Motor neuron (in vitro differentiated cells): ENCODE results near the gene GPSM3. TPM values are rescaled to one million over a fixed set of nuclear protein-coding genes. Genes with fewer than 3 reads are reported as not detected.
A peak's percentile ranks its signal among the peaks of the same experiment; 100 is the strongest.

Experiments used
- ATAC-seq, 8 experiments: fragments of 200-7000 bp; cut with Tn5 transposase; replicated peaks in 6 of 8; 2 replicates each; pipeline ENCODE4 v1.8.0; 2021; ENCODE audit warnings: mild to moderate bottlenecking in 8 of 8, moderate library complexity in 8 of 8
- H3K27ac ChIP-seq, 2 donors: fragments of 250-450 bp; sonication (Bioruptor Pico); 2 replicates each; pipeline ENCODE4 v1.9.0; 2021; ENCODE audit warnings: antibody characterized with exemption in 2 of 2, mild to moderate bottlenecking in 2 of 2, moderate library complexity in 1 of 2
- H3K4me1 ChIP-seq, 2 donors: fragments of 250-450 bp; sonication (Bioruptor Pico); replicated peaks in 1 of 2; 2 replicates each; pipeline ENCODE4 v1.6.1; 2021; ENCODE audit warnings: antibody characterized with exemption in 2 of 2, mild to moderate bottlenecking in 2 of 2, moderate library complexity in 1 of 2
- H3K4me3 ChIP-seq, 5 donors: fragments of 250-450 bp; sonication (Bioruptor Pico); 2 replicates each; pipeline ENCODE4 v1.9.0; 2021; ENCODE audit warnings: antibody characterized with exemption in 5 of 5, mild to moderate bottlenecking in 5 of 5, moderate library complexity in 4 of 5
- WGBS, 10 experiments: fragments of 450-650 bp; shearing (Covaris generic); methylation state at CpG; one replicate each; pipeline ENCODE4 v1.0.0; 2022; 5-methylcytosine and 5-hydroxymethylcytosine counted together
- in situ Hi-C, 9 experiments: fragments of 400-800 bp; cut with MboI; loops; one replicate each; pipeline ENCODE4 v1.15.0; 2021; ENCODE audit warnings: low sequenced_read_pairs in 9 of 9, low pct_unique_long_range_greater_than_20kb in 2 of 9; ENCODE audit not compliant: unreplicated experiment in 9 of 9
- total RNA-seq, 8 experiments: library from RNA; unstranded; fragments of 300-600 nt; gene quantifications; 2 replicates each; pipeline versions ENCODE4 v1.2.3 to v1.2.4, GENCODE V29; 2022

Gene GPSM3
- total RNA-seq, 8 experiments from 2014 or later = 0.60 to 7.7 (median 1.4) TPM

GRCh38 chr6:32164295-32164694 is 28.1 kb downstream of the GPSM3 start, which contains the start of gene EGFL8:
EGFL8 (plus strand) TSS chr6:32164595; CDS start chr6:32166166, 1,571 bp downstream.
- H3K27ac ChIP-seq = no peak within 1 kb of the TSS
- H3K4me3 ChIP-seq = no peak within 1 kb of the TSS
- no peaks in the 10 kb centered on the region for H3K4me1 ChIP-seq
- ATAC-seq = no peak
- in situ Hi-C loops = no loop called here

GRCh38 chr6:32163559-32164258 is 28.7 kb downstream of the GPSM3 start:
- no peak overlapping the region for H3K27ac ChIP-seq
- no peak overlapping the region for H3K4me3 ChIP-seq
- in situ Hi-C loops = no loop called here

GRCh38 chr6:32158052-32158451 is 34.4 kb downstream of the GPSM3 start:
- ATAC-seq = no peak
- in situ Hi-C loops = no loop called here
- peaks cover 7 to 10% of the 10 kb centered on the region in 2 donors for H3K4me1 ChIP-seq
- H3K27ac ChIP-seq = no peak overlapping the region
- no peak overlapping the region for H3K4me3 ChIP-seq

More at GRCh38 chr6:32163559-32164258, 28.7 kb downstream of the GPSM3 start:
- 72 to 100% (median 90%) methylated on average over 1 to 3 of the region's 7 CpGs; no CpG with 5 or more reads in 6 of the 10 experiments for WGBS, 10 experiments
- H3K4me1 ChIP-seq = no peaks in the 10 kb centered on the region
- no peak for ATAC-seq

GRCh38 chr6:32156891-32157290 is 35.6 kb downstream of the GPSM3 start:
- Histone ChIP-seq H3K4me3 (no peak overlapping the region), H3K27ac (no peak overlapping the region), H3K4me1 (peaks cover 19 to 21% of the 10 kb centered on the region in 2 donors)
- ATAC-seq = no peak
- WGBS, 10 experiments = 80 to 100% (median 84%) methylated on average over 1 to 6 of the region's 9 CpGs; no CpG with 5 or more reads in 2 of the 10 experiments
- in situ Hi-C loops = no loop called here

GRCh38 chr6:32154514-32155161 is 37.8 kb downstream of the GPSM3 start:
- Histone ChIP-seq H3K4me1 (peaks cover 24 to 28% of the 10 kb centered on the region in 2 donors), H3K4me3 (peak overlapping the region; percentile 54 to 85 (median 55)), H3K27ac (peak overlapping the region; percentile 72 to 84)
- 0 to 100% (median 0%) methylated on average over 1 to 7 of the region's 34 CpGs; no CpG with 5 or more reads in 5 of the 10 experiments for WGBS, 10 experiments
- peak; percentile 8 to 62 (median 57) for ATAC-seq
- in situ Hi-C loops = no loop called here

GRCh38 chr6:32153564-32154513 is 38.6 kb downstream of the GPSM3 start, which contains the start of gene PPT2:
PPT2 (plus strand) TSS chr6:32154141; CDS start chr6:32154595, 454 bp downstream.
- in situ Hi-C loops = no loop called here
- ATAC-seq = peak; percentile 61 to 86 (median 80)
- 0 to 3% (median 0%) methylated on average over 1 to 7 of the region's 52 CpGs; no CpG with 5 or more reads in 6 of the 10 experiments for WGBS, 10 experiments
- peaks cover 24 to 28% of the 10 kb centered on the region in 2 donors for H3K4me1 ChIP-seq
- H3K27ac ChIP-seq = peak within 1 kb of the TSS; percentile 72 to 84
- H3K4me3 ChIP-seq = peak within 1 kb of the TSS; percentile 54 to 85 (median 55)

GRCh38 chr6:32152769-32153563 is 39.5 kb downstream of the GPSM3 start:
- Histone ChIP-seq H3K4me1 (peaks cover 24 to 28% of the 10 kb centered on the region in 2 donors), H3K27ac (peak overlapping the region; percentile 72 to 84), H3K4me3 (peak overlapping the region; percentile 54 to 85 (median 55))
- in situ Hi-C loops = no loop called here
- ATAC-seq = peak; percentile 51 to 68 (median 60)
- 0 to 14% (median 9%) methylated on average over 1 to 18 of the region's 35 CpGs; no CpG with 5 or more reads in 4 of the 10 experiments for WGBS, 10 experiments

- no peak for ATAC-seq
- in situ Hi-C loops = no loop called here
- peak within 1 kb of the TSS in 1 of 2 donors; percentile 84 for H3K27ac ChIP-seq
- peaks cover 24 to 28% of the 10 kb centered on the region in 2 donors for H3K4me1 ChIP-seq
- H3K4me3 ChIP-seq = peak within 1 kb of the TSS; percentile 54 to 85 (median 55)
- WGBS, 10 experiments = 0 to 45% (median 21%) methylated on average over 1 to 5 of the region's 24 CpGs; no CpG with 5 or more reads in 3 of the 10 experiments
These were observed 40.3 kb downstream of the GPSM3 start, which contains the start of gene PRRT1 for GRCh38 chr6:32151863-32152768. PRRT1 (minus strand) TSS chr6:32151939; CDS start chr6:32151827, 112 bp downstream.

GRCh38 chr6:32151181-32151862 is 41.1 kb downstream of the GPSM3 start:
- Histone ChIP-seq H3K4me1 (peaks cover 31 to 36% of the 10 kb centered on the region in 2 donors), H3K27ac (no peak overlapping the region)

GRCh38 chr6:32149932-32150870 is 42.2 kb downstream of the GPSM3 start:
- ATAC-seq = no peak
- peaks cover 30 to 37% of the 10 kb centered on the region in 2 donors for H3K4me1 ChIP-seq
- 60 to 100% (median 90%) methylated on average over 1 to 4 of the region's 55 CpGs; no CpG with 5 or more reads in 6 of the 10 experiments for WGBS, 10 experiments
- H3K4me3 ChIP-seq = no peak overlapping the region
- no peak overlapping the region for H3K27ac ChIP-seq
- in situ Hi-C loops = no loop called here

More at GRCh38 chr6:32151181-32151862, 41.1 kb downstream of the GPSM3 start:
- ATAC-seq = no peak
- 64 to 86% (median 76%) methylated on average over 1 to 4 of the region's 8 CpGs; no CpG with 5 or more reads in 4 of the 10 experiments for WGBS, 10 experiments
- in situ Hi-C loops = no loop called here
- peak overlapping the region; percentile 13 to 85 (median 55) for H3K4me3 ChIP-seq
